ENCODE data around the gene ONECUT1. TPM values are rescaled to one million over a fixed set of nuclear protein-coding genes. Genes with fewer than 3 reads are reported as not detected.
A peak's percentile ranks its signal among the peaks of the same experiment; 100 is the strongest.

Gene ONECUT1
- total RNA-seq, 1 donor from 2014 or later, result 0.32 TPM

DNA sequence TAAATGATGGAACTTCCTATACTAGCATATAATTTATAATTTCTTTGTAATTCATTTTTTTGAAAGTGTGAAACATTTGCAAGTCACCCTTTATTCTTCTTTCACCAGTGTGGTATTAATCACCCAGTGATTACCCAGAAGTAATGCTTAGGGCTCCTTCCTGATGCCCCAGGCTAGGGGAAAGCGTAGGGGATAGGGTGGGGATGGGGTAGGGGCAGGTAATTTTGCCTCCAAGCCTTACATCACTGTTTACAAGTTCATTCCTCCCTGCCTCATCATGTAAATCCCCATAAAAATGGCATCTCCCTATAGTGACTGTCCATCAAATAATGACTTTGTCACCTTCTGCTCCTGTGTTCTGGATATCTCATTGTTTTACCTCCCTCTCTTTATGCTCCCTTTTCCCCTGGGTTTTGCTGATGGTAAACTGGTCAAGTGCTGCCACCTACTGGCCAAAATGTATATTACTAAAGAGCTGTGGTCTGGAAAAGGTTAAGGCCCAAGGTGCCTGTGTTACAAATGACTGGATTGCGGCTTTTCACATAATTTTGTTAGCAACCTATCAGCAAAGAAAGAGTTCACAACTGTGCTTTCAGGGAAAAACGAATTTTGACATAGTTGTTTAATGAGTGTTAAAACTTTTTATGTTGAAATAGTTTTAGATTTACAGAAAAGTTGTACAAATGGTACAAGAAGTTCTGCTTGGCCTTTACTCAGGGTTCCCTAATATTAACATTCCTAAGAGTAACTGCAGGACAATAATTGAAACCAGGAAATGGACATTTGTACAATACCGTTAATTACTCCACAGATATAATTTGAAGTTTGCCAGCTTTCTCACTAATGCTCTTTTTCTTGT lies 54.7 kb downstream of the ONECUT1 start:
- Histone ChIP-seq H4K20me1 (ENCODE audit: insufficient read depth, low read length) (no peaks in the 10 kb centered on the region), H3K9ac (ENCODE audit: low read length) (no peak overlapping the region), H2AFZ (ENCODE audit: low read depth, low read length) (no peak overlapping the region), H3K4me1 (ENCODE audit: insufficient read depth, low read length) (no peaks in the 10 kb centered on the region), H3K27me3 (ENCODE audit: insufficient read depth, low read length) (no peaks in the 10 kb centered on the region), H3K4me2 (ENCODE audit: low read length) (no peak overlapping the region), H3K36me3 (ENCODE audit: insufficient read depth, low read length) (no peaks in the 10 kb centered on the region), H3K9me3 (ENCODE audit: insufficient read depth, low read depth, low read length) (no peaks in the 10 kb centered on the region), H3K79me2 (ENCODE audit: insufficient read depth, low read length) (no peaks in the 10 kb centered on the region), H3K27ac (ENCODE audit: low read depth, low read length) (no peak overlapping the region), H3K4me3 (ENCODE audit: insufficient read depth, low read depth, low read length) (no peak overlapping the region)
- TF ChIP-seq, protein P1, sequence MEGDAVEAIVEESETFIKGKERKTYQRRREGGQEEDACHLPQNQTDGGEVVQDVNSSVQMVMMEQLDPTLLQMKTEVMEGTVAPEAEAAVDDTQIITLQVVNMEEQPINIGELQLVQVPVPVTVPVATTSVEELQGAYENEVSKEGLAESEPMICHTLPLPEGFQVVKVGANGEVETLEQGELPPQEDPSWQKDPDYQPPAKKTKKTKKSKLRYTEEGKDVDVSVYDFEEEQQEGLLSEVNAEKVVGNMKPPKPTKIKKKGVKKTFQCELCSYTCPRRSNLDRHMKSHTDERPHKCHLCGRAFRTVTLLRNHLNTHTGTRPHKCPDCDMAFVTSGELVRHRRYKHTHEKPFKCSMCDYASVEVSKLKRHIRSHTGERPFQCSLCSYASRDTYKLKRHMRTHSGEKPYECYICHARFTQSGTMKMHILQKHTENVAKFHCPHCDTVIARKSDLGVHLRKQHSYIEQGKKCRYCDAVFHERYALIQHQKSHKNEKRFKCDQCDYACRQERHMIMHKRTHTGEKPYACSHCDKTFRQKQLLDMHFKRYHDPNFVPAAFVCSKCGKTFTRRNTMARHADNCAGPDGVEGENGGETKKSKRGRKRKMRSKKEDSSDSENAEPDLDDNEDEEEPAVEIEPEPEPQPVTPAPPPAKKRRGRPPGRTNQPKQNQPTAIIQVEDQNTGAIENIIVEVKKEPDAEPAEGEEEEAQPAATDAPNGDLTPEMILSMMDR (IDR thresholded peaks at IDR 0.05; ENCODE audit: insufficient read depth, low read depth, low read length), result peak; percentile 78
- no peak for TF ChIP-seq EZH2 (IDR thresholded peaks at IDR 0.05; ENCODE audit: insufficient read depth, low read length)
- no peaks in the 10 kb centered on the region for H3K4me1 Mint-ChIP-seq (ENCODE audit: low read depth, unreplicated experiment)
- DNase-seq (ENCODE audit: low read depth) (peak; percentile 43), FAIRE-seq (no peak)
- H3K36me3 Mint-ChIP-seq (ENCODE audit: low read depth, unreplicated experiment), result no peaks in the 10 kb centered on the region
- no peaks in the 10 kb centered on the region for H3K9me3 Mint-ChIP-seq (ENCODE audit: unreplicated experiment)
- H3K4me3 Mint-ChIP-seq (ENCODE audit: unreplicated experiment), result no peak overlapping the region
- no peak overlapping the region for H3K27ac Mint-ChIP-seq (ENCODE audit: unreplicated experiment)
- peaks cover 6% of the 10 kb centered on the region for H3K27me3 Mint-ChIP-seq (ENCODE audit: low read depth, unreplicated experiment)

DNA sequence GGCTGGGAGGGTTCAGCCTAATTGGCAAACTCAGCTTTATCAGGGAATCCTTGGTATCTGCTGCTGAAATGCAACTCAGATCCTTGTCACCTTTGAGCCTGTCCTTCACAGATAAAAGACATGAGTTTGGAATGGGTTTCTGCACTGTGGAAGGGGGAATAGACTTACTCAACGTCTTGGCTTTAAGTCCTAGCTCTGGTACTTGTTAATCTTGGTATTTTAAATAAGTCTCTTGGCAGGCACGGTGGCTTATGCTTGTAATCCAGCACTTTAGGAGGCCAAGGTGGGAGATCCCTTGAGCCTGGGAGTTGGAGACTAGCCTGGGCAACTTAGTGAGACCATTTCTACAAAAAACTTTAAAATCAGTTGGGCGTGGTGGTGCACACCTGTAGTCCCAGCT lies 55.8 kb downstream of the ONECUT1 start:
- no peaks in the 10 kb centered on the region for H3K36me3 ChIP-seq (ENCODE audit: insufficient read depth, low read length)
- no peaks in the 10 kb centered on the region for H3K36me3 Mint-ChIP-seq (ENCODE audit: low read depth, unreplicated experiment)
- no peak for FAIRE-seq

More for the DNA sequence above, 55.8 kb downstream of the ONECUT1 start:
- H3K4me3 ChIP-seq (ENCODE audit: insufficient read depth, low read depth, low read length), result no peak overlapping the region
- no peak for DNase-seq (ENCODE audit: low read depth)
- H3K27ac ChIP-seq (ENCODE audit: low read depth, low read length), result no peak overlapping the region
- Mint-ChIP-seq H3K9me3 (ENCODE audit: unreplicated experiment) (no peaks in the 10 kb centered on the region), H3K4me3 (ENCODE audit: unreplicated experiment) (no peak overlapping the region), H3K27me3 (ENCODE audit: low read depth, unreplicated experiment) (no peaks in the 10 kb centered on the region), H3K4me1 (ENCODE audit: low read depth, unreplicated experiment) (peaks cover 2% of the 10 kb centered on the region), H3K27ac (ENCODE audit: unreplicated experiment) (no peak overlapping the region)
- no peak overlapping the region for H3K9ac ChIP-seq (ENCODE audit: low read length)
- no peak overlapping the region for H2AFZ ChIP-seq (ENCODE audit: low read depth, low read length)
- no peak overlapping the region for H3K4me2 ChIP-seq (ENCODE audit: low read length)
- H3K27me3 ChIP-seq (ENCODE audit: insufficient read depth, low read length), result no peaks in the 10 kb centered on the region
- no peaks in the 10 kb centered on the region for H3K9me3 ChIP-seq (ENCODE audit: insufficient read depth, low read depth, low read length)
- no peak for TF ChIP-seq EZH2 (IDR thresholded peaks at IDR 0.05; ENCODE audit: insufficient read depth, low read length)
- TF ChIP-seq, protein P1 (IDR thresholded peaks at IDR 0.05; ENCODE audit: insufficient read depth, low read depth, low read length), result no peak
- peaks cover 4% of the 10 kb centered on the region for H3K4me1 ChIP-seq (ENCODE audit: insufficient read depth, low read length)
- H4K20me1 ChIP-seq (ENCODE audit: insufficient read depth, low read length), result no peaks in the 10 kb centered on the region
- H3K79me2 ChIP-seq (ENCODE audit: insufficient read depth, low read length), result no peaks in the 10 kb centered on the region
